Nephron (organoid): Measurements from ENCODE around the gene DCAF11.
A peak's percentile ranks its signal among the peaks of the same experiment; 100 is the strongest.
"Not testable (repeated sequence)": the region's sequence is repeated elsewhere in the genome, so short reads cannot be mapped to it uniquely, and the experiment has no call there.

Experiments
- H3K27ac Mint-ChIP-seq, 3 experiments: 2 replicates each; pipeline ENCODE4 v1.8.0; 2020; ENCODE audit warnings: mixed read lengths in 3 of 3, mild to moderate bottlenecking in 2 of 3, moderate library complexity in 1 of 3
- H3K27me3 Mint-ChIP-seq: 2 replicates; pipeline ENCODE4 v1.8.0; 2021; ENCODE audit warnings: low read depth, mild to moderate bottlenecking, moderate library complexity, mixed read lengths
- H3K36me3 Mint-ChIP-seq: 2 replicates; pipeline ENCODE4 v1.8.0; 2020; ENCODE audit warnings: low read depth, mixed read lengths
- H3K4me1 Mint-ChIP-seq: 2 replicates; pipeline ENCODE4 v1.8.0; 2020; ENCODE audit warnings: mixed read lengths
- H3K4me3 Mint-ChIP-seq, 3 experiments: 2 replicates each; pipeline ENCODE4 v1.8.0; 2020; ENCODE audit warnings: mild to moderate bottlenecking in 3 of 3, mixed read lengths in 3 of 3, moderate library complexity in 2 of 3
- H3K9me3 Mint-ChIP-seq: 2 replicates; pipeline ENCODE4 v1.8.0; 2020; ENCODE audit warnings: mixed read lengths
- CTCF ChIP-seq, 3 experiments: fragments of 200-600 bp; sonication (generic); IDR thresholded peaks; one replicate each; pipeline ENCODE4 v1.5.0; 2021; ENCODE audit warnings: antibody characterized with exemption in 3 of 3; ENCODE audit not compliant: unreplicated experiment in 3 of 3

The DCAF11 gene

GRCh38 chr14:24102357-24103048 is 12.1 kb upstream of the DCAF11 start:
- Mint-ChIP-seq H3K9me3 (no peaks in the 10 kb centered on the region), H3K27ac (no peak overlapping the region), H3K36me3 (peaks cover 15% of the 10 kb centered on the region), H3K4me3 (no peak overlapping the region), H3K4me1 (no peaks in the 10 kb centered on the region), H3K27me3 (no peaks in the 10 kb centered on the region)
- no peak for TF ChIP-seq CTCF (IDR thresholded peaks at IDR 0.05; ENCODE audit: unreplicated experiment in 3 of 3)

- Mint-ChIP-seq H3K9me3 (no peaks in the 10 kb centered on the region), H3K4me3 (no peak overlapping the region), H3K27ac (no peak overlapping the region), H3K4me1 (no peaks in the 10 kb centered on the region), H3K27me3 (no peaks in the 10 kb centered on the region), H3K36me3 (peaks cover 15% of the 10 kb centered on the region)
- no peak for TF ChIP-seq CTCF (IDR thresholded peaks at IDR 0.05; ENCODE audit: unreplicated experiment in 3 of 3)
Observed at GRCh38 chr14:24103451-24103850, 11.1 kb upstream of the DCAF11 start.

- Mint-ChIP-seq H3K36me3 (peaks cover 15% of the 10 kb centered on the region), H3K27ac (peak overlapping the region in 1 of 3 experiments; percentile 49)
- not testable (repeated sequence) for H3K27me3 Mint-ChIP-seq, H3K4me3 Mint-ChIP-seq, H3K4me1 Mint-ChIP-seq, H3K9me3 Mint-ChIP-seq
Observed at GRCh38 chr14:24105609-24106239, 8.9 kb upstream of the DCAF11 start.

GRCh38 chr14:24106672-24107271 is 7.8 kb upstream of the DCAF11 start:
- Mint-ChIP-seq H3K27ac (no peak overlapping the region), H3K36me3 (peaks cover 15% of the 10 kb centered on the region), H3K9me3 (no peaks in the 10 kb centered on the region), H3K4me1 (peaks cover 6% of the 10 kb centered on the region), H3K27me3 (no peaks in the 10 kb centered on the region), H3K4me3 (no peak overlapping the region)
- TF ChIP-seq CTCF (IDR thresholded peaks at IDR 0.05; ENCODE audit: unreplicated experiment in 3 of 3): no peak

- no peak for TF ChIP-seq CTCF (IDR thresholded peaks at IDR 0.05; ENCODE audit: unreplicated experiment in 3 of 3)
Observed at GRCh38 chr14:24108336-24108874, 6.2 kb upstream of the DCAF11 start.

GRCh38 chr14:24110060-24110459 is 4.5 kb upstream of the DCAF11 start:
- no peak for TF ChIP-seq CTCF (IDR thresholded peaks at IDR 0.05; ENCODE audit: unreplicated experiment in 3 of 3)
- no peaks in the 10 kb centered on the region for H3K36me3 Mint-ChIP-seq

More at GRCh38 chr14:24108336-24108874, 6.2 kb upstream of the DCAF11 start:
- Mint-ChIP-seq H3K36me3 (peaks cover 11% of the 10 kb centered on the region), H3K27me3 (no peaks in the 10 kb centered on the region), H3K4me3 (peak overlapping the region in 1 of 3 experiments; percentile 6), H3K9me3 (no peaks in the 10 kb centered on the region), H3K4me1 (peaks cover 6% of the 10 kb centered on the region), H3K27ac (peak overlapping the region; percentile 29 to 59 (median 53))

More at GRCh38 chr14:24110060-24110459, 4.5 kb upstream of the DCAF11 start:
- H3K4me1 Mint-ChIP-seq: peaks cover 8% of the 10 kb centered on the region
- no peaks in the 10 kb centered on the region for H3K27me3 Mint-ChIP-seq
- H3K9me3 Mint-ChIP-seq: no peaks in the 10 kb centered on the region
- H3K27ac Mint-ChIP-seq: no peak overlapping the region
- H3K4me3 Mint-ChIP-seq: no peak overlapping the region
